ENCODE results near the gene ACAP3.

DNA sequence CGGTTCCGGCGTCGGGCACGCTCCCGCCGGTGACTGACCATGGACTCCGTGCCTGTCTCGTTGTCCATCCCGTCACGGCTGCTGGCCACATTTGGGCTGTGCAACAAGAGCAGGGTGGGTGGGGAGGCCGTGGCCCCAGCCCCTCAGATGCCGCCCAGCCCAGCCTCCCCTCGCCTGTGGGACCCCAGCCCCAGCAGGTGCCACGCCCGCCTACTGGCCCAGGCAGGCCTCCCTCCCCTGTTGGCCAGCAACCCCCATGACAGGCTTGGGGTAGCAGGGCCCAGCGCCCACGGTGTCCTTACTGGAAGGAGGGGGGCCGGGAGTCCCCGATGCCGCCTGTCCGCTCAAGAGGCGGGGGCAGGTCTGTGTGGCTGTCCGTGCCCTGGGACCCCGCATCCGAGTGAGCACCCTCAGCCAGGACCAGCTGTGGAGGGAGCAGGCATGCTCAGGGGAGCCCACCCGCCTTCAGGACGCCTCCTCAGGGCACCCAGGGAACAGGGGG, 34.4 kb upstream of the ACAP3 start:
- TF ChIP-seq, protein P1, sequence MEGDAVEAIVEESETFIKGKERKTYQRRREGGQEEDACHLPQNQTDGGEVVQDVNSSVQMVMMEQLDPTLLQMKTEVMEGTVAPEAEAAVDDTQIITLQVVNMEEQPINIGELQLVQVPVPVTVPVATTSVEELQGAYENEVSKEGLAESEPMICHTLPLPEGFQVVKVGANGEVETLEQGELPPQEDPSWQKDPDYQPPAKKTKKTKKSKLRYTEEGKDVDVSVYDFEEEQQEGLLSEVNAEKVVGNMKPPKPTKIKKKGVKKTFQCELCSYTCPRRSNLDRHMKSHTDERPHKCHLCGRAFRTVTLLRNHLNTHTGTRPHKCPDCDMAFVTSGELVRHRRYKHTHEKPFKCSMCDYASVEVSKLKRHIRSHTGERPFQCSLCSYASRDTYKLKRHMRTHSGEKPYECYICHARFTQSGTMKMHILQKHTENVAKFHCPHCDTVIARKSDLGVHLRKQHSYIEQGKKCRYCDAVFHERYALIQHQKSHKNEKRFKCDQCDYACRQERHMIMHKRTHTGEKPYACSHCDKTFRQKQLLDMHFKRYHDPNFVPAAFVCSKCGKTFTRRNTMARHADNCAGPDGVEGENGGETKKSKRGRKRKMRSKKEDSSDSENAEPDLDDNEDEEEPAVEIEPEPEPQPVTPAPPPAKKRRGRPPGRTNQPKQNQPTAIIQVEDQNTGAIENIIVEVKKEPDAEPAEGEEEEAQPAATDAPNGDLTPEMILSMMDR (conservative IDR thresholded peaks at IDR 0.05; ENCODE audit: low read length) = no peak
- no peak for TF ChIP-seq EZH2phosphoT487 (IDR thresholded peaks at IDR 0.05; ENCODE audit: borderline replicate concordance)

Measured in Loucy (cell line).